Measurements from ENCODE around the gene DPYD.

The DPYD gene

DNA sequence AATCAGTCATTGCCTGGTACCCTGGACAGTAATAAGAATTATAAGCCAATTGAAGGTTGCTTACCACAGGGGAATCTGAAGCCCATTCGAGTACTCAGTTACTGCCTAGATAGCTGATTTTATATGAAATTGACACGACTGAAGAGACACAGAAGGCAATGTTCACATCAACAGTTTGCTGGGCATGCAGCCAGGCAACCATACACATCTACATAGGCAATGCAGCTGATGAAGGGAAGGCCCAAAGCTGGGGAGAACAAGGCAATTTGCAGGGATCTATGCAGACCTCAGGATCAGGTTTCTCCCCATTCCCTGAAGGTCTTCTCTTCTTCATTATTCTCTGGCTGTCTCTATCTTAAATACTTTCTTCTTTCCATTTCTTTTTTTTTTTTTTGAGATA lies 750.5 kb downstream of the DPYD start:
- no peak overlapping the region for H3K27ac ChIP-seq (ENCODE audit: low read depth, low read length)

DNA sequence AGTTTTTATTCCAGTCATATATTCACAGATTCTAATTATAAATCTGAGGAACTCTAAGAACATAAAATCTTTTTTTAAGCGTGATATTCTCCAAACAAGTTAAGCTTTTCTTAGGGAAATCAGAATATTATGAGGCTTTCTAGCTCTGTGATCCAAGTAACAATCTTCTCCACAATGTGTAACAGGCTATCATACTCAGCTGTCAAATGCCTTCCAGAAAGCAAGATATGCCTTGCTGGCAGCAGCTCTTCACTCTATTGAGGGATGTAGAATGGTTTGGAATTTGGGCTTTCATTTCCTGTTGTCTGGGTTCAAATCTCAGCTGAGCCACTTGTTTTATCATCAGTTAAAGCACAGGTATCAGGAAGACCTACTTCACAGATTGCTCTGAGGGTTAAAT lies 752.8 kb downstream of the DPYD start:
- Histone ChIP-seq H3K4me2 (ENCODE audit: low read depth, low read length, poor library complexity, severe bottlenecking) (no peak overlapping the region), H3K9me3 (ENCODE audit: insufficient read depth, low read length) (no peaks in the 10 kb centered on the region), H3K36me3 (ENCODE audit: low read length) (no peaks in the 10 kb centered on the region), H3K9me2 (replicated peaks; ENCODE audit: insufficient read depth, low read length) (no peaks in the 10 kb centered on the region), H4K20me1 (ENCODE audit: low read depth, low read length) (no peaks in the 10 kb centered on the region), H3K79me2 (ENCODE audit: insufficient read depth, low read length) (no peaks in the 10 kb centered on the region), H3K9ac (ENCODE audit: low read length) (no peak overlapping the region), H3F3A (ENCODE audit: insufficient read depth) (no peaks in the 10 kb centered on the region), H3K4me3 (ENCODE audit: insufficient read depth, low read length, poor library complexity, severe bottlenecking) (no peak overlapping the region), H2AFZ (ENCODE audit: low read depth, low read length, severe bottlenecking) (no peak overlapping the region), H3K27ac (ENCODE audit: low read depth, low read length) (no peak overlapping the region), H3K27me3 (ENCODE audit: low read length) (no peaks in the 10 kb centered on the region)
- TF ChIP-seq, protein P1, sequence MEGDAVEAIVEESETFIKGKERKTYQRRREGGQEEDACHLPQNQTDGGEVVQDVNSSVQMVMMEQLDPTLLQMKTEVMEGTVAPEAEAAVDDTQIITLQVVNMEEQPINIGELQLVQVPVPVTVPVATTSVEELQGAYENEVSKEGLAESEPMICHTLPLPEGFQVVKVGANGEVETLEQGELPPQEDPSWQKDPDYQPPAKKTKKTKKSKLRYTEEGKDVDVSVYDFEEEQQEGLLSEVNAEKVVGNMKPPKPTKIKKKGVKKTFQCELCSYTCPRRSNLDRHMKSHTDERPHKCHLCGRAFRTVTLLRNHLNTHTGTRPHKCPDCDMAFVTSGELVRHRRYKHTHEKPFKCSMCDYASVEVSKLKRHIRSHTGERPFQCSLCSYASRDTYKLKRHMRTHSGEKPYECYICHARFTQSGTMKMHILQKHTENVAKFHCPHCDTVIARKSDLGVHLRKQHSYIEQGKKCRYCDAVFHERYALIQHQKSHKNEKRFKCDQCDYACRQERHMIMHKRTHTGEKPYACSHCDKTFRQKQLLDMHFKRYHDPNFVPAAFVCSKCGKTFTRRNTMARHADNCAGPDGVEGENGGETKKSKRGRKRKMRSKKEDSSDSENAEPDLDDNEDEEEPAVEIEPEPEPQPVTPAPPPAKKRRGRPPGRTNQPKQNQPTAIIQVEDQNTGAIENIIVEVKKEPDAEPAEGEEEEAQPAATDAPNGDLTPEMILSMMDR (IDR thresholded peaks at IDR 0.05; ENCODE audit: insufficient read depth, low read length, poor library complexity, severe bottlenecking): no peak
- no peak for TF ChIP-seq EZH2phosphoT487 (conservative IDR thresholded peaks at IDR 0.05; ENCODE audit: low read length)

More for the DNA sequence above, 750.5 kb downstream of the DPYD start:
- Histone ChIP-seq H3F3A (ENCODE audit: insufficient read depth) (no peaks in the 10 kb centered on the region), H3K9ac (ENCODE audit: low read length) (no peak overlapping the region), H3K27me3 (ENCODE audit: low read length) (no peaks in the 10 kb centered on the region), H3K4me2 (ENCODE audit: low read depth, low read length, poor library complexity, severe bottlenecking) (no peak overlapping the region), H3K4me3 (ENCODE audit: insufficient read depth, low read length, poor library complexity, severe bottlenecking) (no peak overlapping the region), H3K9me3 (ENCODE audit: insufficient read depth, low read length) (no peaks in the 10 kb centered on the region), H2AFZ (ENCODE audit: low read depth, low read length, severe bottlenecking) (no peak overlapping the region), H3K79me2 (ENCODE audit: insufficient read depth, low read length) (no peaks in the 10 kb centered on the region), H3K9me2 (replicated peaks; ENCODE audit: insufficient read depth, low read length) (no peaks in the 10 kb centered on the region), H3K36me3 (ENCODE audit: low read length) (no peaks in the 10 kb centered on the region), H4K20me1 (ENCODE audit: low read depth, low read length) (no peaks in the 10 kb centered on the region)
- TF ChIP-seq, protein P1 (IDR thresholded peaks at IDR 0.05; ENCODE audit: insufficient read depth, low read length, poor library complexity, severe bottlenecking): no peak
- no peak for TF ChIP-seq EZH2phosphoT487 (conservative IDR thresholded peaks at IDR 0.05; ENCODE audit: low read length)

DNA sequence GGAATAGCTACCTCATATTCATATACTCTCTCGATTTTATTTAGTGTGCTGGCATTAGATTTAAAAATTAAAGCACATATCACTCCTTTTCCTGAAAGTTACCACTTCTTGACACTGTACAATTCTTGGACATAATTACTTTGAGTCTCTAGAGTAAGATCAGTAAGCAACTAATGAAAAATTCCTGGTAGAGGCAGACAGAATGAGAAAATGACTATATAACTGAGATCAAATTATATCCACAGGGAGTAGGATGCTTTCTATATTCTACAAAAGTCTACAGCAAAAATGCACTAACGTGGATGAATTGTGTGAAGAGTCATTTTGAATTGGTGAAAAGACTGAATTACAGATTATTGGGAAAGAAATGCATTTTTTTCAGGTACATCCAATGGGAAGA lies 753.6 kb downstream of the DPYD start:
- Histone ChIP-seq H3F3A (ENCODE audit: insufficient read depth) (no peaks in the 10 kb centered on the region), H3K36me3 (ENCODE audit: low read length) (no peaks in the 10 kb centered on the region), H3K9ac (ENCODE audit: low read length) (no peak overlapping the region), H3K79me2 (ENCODE audit: insufficient read depth, low read length) (no peaks in the 10 kb centered on the region), H4K20me1 (ENCODE audit: low read depth, low read length) (no peaks in the 10 kb centered on the region), H3K4me3 (ENCODE audit: insufficient read depth, low read length, poor library complexity, severe bottlenecking) (no peak overlapping the region), H3K27me3 (ENCODE audit: low read length) (no peaks in the 10 kb centered on the region), H3K9me3 (ENCODE audit: insufficient read depth, low read length) (no peaks in the 10 kb centered on the region), H2AFZ (ENCODE audit: low read depth, low read length, severe bottlenecking) (no peak overlapping the region), H3K4me2 (ENCODE audit: low read depth, low read length, poor library complexity, severe bottlenecking) (no peak overlapping the region), H3K9me2 (replicated peaks; ENCODE audit: insufficient read depth, low read length) (no peaks in the 10 kb centered on the region), H3K27ac (ENCODE audit: low read depth, low read length) (no peak overlapping the region)
- TF ChIP-seq, protein P1 (IDR thresholded peaks at IDR 0.05; ENCODE audit: insufficient read depth, low read length, poor library complexity, severe bottlenecking): no peak
- TF ChIP-seq EZH2phosphoT487 (conservative IDR thresholded peaks at IDR 0.05; ENCODE audit: low read length): no peak

All from SU-DHL-6 (cell line).